DMS153 (cell line): ENCODE results near the gene CDKN1C.

Experiments
- DNase-seq: peaks from one replicate; lab custom pipeline; 2025; lab: John Stamatoyannopoulos, UW

Gene CDKN1C

GRCh38 chr11:2846470-2846869 is 39.1 kb downstream of the CDKN1C start:
- DNase-seq, result no peak

GRCh38 chr11:2846056-2846455 is 39.5 kb downstream of the CDKN1C start:
- DNase-seq, result no peak

- no peak for DNase-seq
Observed at GRCh38 chr11:2844996-2845395, 40.6 kb downstream of the CDKN1C start.

- DNase-seq, result no peak
Observed at GRCh38 chr11:2844116-2844842, 41.3 kb downstream of the CDKN1C start.

- DNase-seq, result no peak
Observed at GRCh38 chr11:2843551-2843950, 42.0 kb downstream of the CDKN1C start.

GRCh38 chr11:2842876-2843275 is 42.7 kb downstream of the CDKN1C start:
- no peak for DNase-seq

- no peak for DNase-seq
Observed at GRCh38 chr11:2841411-2842190, 44.0 kb downstream of the CDKN1C start.

GRCh38 chr11:2839395-2839943 is 46.1 kb downstream of the CDKN1C start:
- DNase-seq, result no peak

- no peak for DNase-seq
Observed at GRCh38 chr11:2838676-2839294, 46.8 kb downstream of the CDKN1C start.

GRCh38 chr11:2838091-2838490 is 47.5 kb downstream of the CDKN1C start:
- DNase-seq, result no peak

GRCh38 chr11:2837651-2838050 is 47.9 kb downstream of the CDKN1C start:
- DNase-seq, result no peak

GRCh38 chr11:2837096-2837601 is 48.4 kb downstream of the CDKN1C start:
- no peak for DNase-seq

- no peak for DNase-seq
Observed at GRCh38 chr11:2836315-2837095, 49.1 kb downstream of the CDKN1C start.

- DNase-seq, result no peak
Observed at GRCh38 chr11:2835751-2836150, 49.8 kb downstream of the CDKN1C start.

- DNase-seq, result no peak
Observed at GRCh38 chr11:2835296-2835695, 50.3 kb downstream of the CDKN1C start.

GRCh38 chr11:2834503-2835273 is 50.9 kb downstream of the CDKN1C start:
- no peak for DNase-seq

- no peak for DNase-seq
Observed at GRCh38 chr11:2833716-2834502, 51.7 kb downstream of the CDKN1C start.
